Fibroblast of villous mesenchyme (primary cell): Measurements from ENCODE around the gene MRM1. TPM values are rescaled to one million over a fixed set of nuclear protein-coding genes. Genes with fewer than 3 reads are reported as not detected.
"Not testable (repeated sequence)": the region's sequence is repeated elsewhere in the genome, so short reads cannot be mapped to it uniquely, and the experiment has no call there.

Experiments
- DNase-seq: peaks from one replicate; pipeline ENCODE4 v3.0.0-alpha.2; 2010; ENCODE audit warnings: low read depth
- H3K4me3 ChIP-seq: 2 replicates; pipeline ENCODE4 v1.5.1; 2011; ENCODE audit warnings: low read depth, mild to moderate bottlenecking, low read length
- CTCF ChIP-seq: IDR thresholded peaks from 2 replicates; pipeline ENCODE4 v1.5.1; 2012; ENCODE audit warnings: low read depth, mild to moderate bottlenecking, low read length; ENCODE audit not compliant: insufficient read depth
- total RNA-seq: library from RNA; depleted of rRNA; stranded (reverse); fragments of >200 nt; gene quantifications from 2 replicates; pipeline ENCODE4 v1.2.3, GENCODE V29; 2012

Gene MRM1
- total RNA-seq, 1 donor: 4.7 TPM

GRCh38 chr17:36600936-36601302 lies 464 bp upstream of the MRM1 start:
- H3K4me3 ChIP-seq: peak overlapping the region; percentile 94
- no peak for DNase-seq
- TF ChIP-seq CTCF: no peak

- no peak for DNase-seq
- no peak for TF ChIP-seq CTCF
- H3K4me3 ChIP-seq: peak overlapping the region; percentile 94
Observed at GRCh38 chr17:36602030-36602748, 806 bp downstream of the MRM1 start.

GRCh38 chr17:36602924-36603384 lies 1.6 kb downstream of the MRM1 start:
- peak; percentile 63 for DNase-seq
- TF ChIP-seq CTCF: peak; percentile 74
- peak overlapping the region; percentile 94 for H3K4me3 ChIP-seq

- not testable (repeated sequence) for DNase-seq, H3K4me3 ChIP-seq
Observed at GRCh38 chr17:36605028-36605427, 3.6 kb downstream of the MRM1 start.

- no peak for DNase-seq
- no peak overlapping the region for H3K4me3 ChIP-seq
- TF ChIP-seq CTCF: no peak
Observed at GRCh38 chr17:36608280-36608679, 6.9 kb downstream of the MRM1 start.

GRCh38 chr17:36608794-36609497 lies 7.6 kb downstream of the MRM1 start:
- no peak overlapping the region for H3K4me3 ChIP-seq
- peak; percentile 51 for TF ChIP-seq CTCF
- DNase-seq: peak; percentile 67

- no peak for DNase-seq
- no peak overlapping the region for H3K4me3 ChIP-seq
- no peak for TF ChIP-seq CTCF
Observed at GRCh38 chr17:36609498-36609862, 8.1 kb downstream of the MRM1 start.
